Vagina (tissue), 2 donors: ENCODE results near the gene TRIM31. TPM values are rescaled to one million over a fixed set of nuclear protein-coding genes. Genes with fewer than 3 reads are reported as not detected.

Experiments used
- DNase-seq, 2 donors: peaks; one replicate each; pipeline ENCODE4 v3.0.0-alpha.2; 2017; ENCODE audit errors: extremely low spot score in 2 of 2
- H3K27ac ChIP-seq: fragments of 200-600 bp; sonication (generic); one replicate; pipeline ENCODE4 v1.5.1; 2019
- H3K27me3 ChIP-seq: fragments of 200-600 bp; sonication (generic); one replicate; pipeline ENCODE4 v1.5.1; 2019
- H3K36me3 ChIP-seq, 2 donors: fragments of 200-600 bp; sonication (generic); one replicate each; pipeline ENCODE4 v1.5.1; 2017 to 2019
- H3K4me1 ChIP-seq: fragments of 200-600 bp; sonication (generic); one replicate; pipeline ENCODE4 v1.5.1; 2019
- H3K4me3 ChIP-seq, 2 donors: fragments of 200-600 bp; sonication (generic); 1 replicate in 1 of 2; 2 replicates in 1 of 2; pipeline ENCODE4 v1.5.1; 2016 to 2019
- H3K9me3 ChIP-seq: fragments of 200-600 bp; sonication (generic); one replicate; pipeline ENCODE4 v1.5.1; 2019
- POLR2A ChIP-seq, 2 donors: fragments of 450-650 bp; IDR thresholded peaks; one replicate each; pipeline ENCODE4 v1.6.1; 2017; ENCODE audit warnings: antibody characterized with exemption in 2 of 2, mild to moderate bottlenecking in 2 of 2, moderate library complexity in 2 of 2
- POLR2AphosphoS5 ChIP-seq, 2 donors: sonication (generic); formaldehyde crosslinking; IDR thresholded peaks; one replicate each; pipeline ENCODE4 v1.9.0; 2017; ENCODE audit warnings: antibody characterized with exemption in 2 of 2, mild to moderate bottlenecking in 2 of 2, low read depth in 1 of 2; ENCODE audit not compliant: insufficient read depth in 1 of 2
- intact Hi-C: fragments of 100-400 bp; cut with DNase I; formaldehyde crosslinking; loops from one replicate; pipeline ENCODE4 v1.15.1; 2023
- total RNA-seq: library from RNA; depleted of rRNA; stranded (reverse); fragments of >200 nt; gene quantifications from one replicate; pipeline ENCODE4 v1.2.3, GENCODE V29; 2016
- TF ChIP-seq, protein P1 (sequence below), 3 experiments: fragments of 450-650 bp in 2 of 3; fragments of 200-600 bp in 1 of 3; sonication (generic) in 1 of 3; IDR thresholded peaks; one replicate each; pipeline ENCODE4 v1.5.1; 2017 to 2019; ENCODE audit warnings: antibody characterized with exemption in 3 of 3, mild to moderate bottlenecking in 2 of 3, moderate library complexity in 2 of 3

Gene TRIM31
- total RNA-seq, 1 donor from 2014 or later: not detected

DNA sequence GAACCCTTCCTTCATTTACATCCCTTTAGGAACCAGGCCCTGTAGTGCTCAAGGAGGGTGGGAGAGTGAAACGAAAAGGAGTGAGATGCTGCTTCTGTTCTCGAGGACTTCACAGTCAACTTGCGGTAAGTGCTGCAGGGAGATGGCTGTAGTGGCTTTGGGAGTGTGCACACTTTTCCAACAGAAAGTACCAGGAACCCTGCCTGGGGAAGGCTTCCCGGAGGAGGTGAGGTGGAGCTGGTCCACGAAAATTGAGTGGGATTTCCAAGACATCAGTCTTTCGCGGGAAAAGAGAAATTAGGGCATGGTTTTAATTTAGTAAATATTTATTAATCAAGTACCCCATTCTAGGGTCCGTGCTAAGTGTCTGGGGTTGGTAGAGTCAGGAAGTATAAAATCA, 12.7 kb downstream of the TRIM31 start:
- intact Hi-C loops: no loop called here
- H3K4me1 ChIP-seq: peaks cover 27% of the 10 kb centered on the region
- H3K4me3 ChIP-seq: peak overlapping the region in 1 of 2 donors; percentile 41

DNA sequence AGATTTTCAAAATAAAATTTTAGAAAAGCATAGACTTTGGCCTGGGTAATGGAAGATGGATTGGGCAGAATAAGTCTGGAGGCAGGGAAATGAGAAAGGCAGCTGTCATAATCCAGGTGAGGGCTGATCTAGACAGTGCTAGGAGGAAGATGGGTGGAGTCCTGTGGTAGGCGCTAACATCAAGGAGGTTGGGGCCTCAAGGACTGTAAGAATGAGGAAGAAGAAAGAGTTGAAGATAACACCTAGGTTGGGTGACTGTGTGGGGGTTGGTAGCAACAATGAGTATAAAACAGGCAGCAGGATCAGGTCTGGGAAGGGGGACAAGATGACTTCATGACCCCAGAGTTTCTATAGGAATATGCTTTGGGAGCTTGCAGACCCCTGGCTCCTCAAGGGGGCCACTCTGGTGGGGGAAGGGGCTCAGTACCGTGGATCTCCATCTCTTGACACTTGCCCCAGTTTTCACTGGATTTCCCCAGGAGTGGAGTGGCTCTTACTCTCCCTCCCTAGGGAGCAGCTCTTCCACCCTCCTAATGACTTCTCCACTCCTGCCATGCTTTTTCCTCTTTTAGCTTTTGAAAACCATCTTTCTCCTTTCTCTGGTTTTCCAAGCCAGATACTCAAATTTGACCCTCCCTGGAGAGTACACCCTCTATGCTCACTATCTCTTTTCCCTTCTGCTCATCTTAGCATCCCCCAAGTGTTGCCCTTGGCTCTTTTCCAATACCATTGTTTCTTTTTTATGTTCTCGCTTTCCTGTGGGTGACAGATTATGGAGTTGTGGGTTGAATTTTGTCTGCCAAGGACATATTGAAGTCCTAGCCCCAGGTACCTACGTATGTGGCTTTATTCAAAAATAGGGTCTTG, 14.8 kb downstream of the TRIM31 start:
- Histone ChIP-seq H3K27ac (no peak overlapping the region), H3K36me3 (no peaks in the 10 kb centered on the region), H3K27me3 (no peaks in the 10 kb centered on the region), H3K4me3 (no peak overlapping the region), H3K4me1 (peaks cover 27% of the 10 kb centered on the region), H3K9me3 (no peaks in the 10 kb centered on the region)
- no peak for DNase-seq
- intact Hi-C loops: no loop called here
- TF ChIP-seq POLR2A (IDR thresholded peaks at IDR 0.05): no peak
- no peak for TF ChIP-seq POLR2AphosphoS5 (IDR thresholded peaks at IDR 0.05; ENCODE audit: insufficient read depth in 1 of 2, low read depth in 1 of 2)
- TF ChIP-seq, protein P1, sequence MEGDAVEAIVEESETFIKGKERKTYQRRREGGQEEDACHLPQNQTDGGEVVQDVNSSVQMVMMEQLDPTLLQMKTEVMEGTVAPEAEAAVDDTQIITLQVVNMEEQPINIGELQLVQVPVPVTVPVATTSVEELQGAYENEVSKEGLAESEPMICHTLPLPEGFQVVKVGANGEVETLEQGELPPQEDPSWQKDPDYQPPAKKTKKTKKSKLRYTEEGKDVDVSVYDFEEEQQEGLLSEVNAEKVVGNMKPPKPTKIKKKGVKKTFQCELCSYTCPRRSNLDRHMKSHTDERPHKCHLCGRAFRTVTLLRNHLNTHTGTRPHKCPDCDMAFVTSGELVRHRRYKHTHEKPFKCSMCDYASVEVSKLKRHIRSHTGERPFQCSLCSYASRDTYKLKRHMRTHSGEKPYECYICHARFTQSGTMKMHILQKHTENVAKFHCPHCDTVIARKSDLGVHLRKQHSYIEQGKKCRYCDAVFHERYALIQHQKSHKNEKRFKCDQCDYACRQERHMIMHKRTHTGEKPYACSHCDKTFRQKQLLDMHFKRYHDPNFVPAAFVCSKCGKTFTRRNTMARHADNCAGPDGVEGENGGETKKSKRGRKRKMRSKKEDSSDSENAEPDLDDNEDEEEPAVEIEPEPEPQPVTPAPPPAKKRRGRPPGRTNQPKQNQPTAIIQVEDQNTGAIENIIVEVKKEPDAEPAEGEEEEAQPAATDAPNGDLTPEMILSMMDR (IDR thresholded peaks at IDR 0.05): no peak

More for the DNA sequence above, 12.7 kb downstream of the TRIM31 start:
- Histone ChIP-seq H3K36me3 (no peaks in the 10 kb centered on the region), H3K27me3 (no peaks in the 10 kb centered on the region), H3K27ac (no peak overlapping the region), H3K9me3 (no peaks in the 10 kb centered on the region)
- DNase-seq: no peak
- TF ChIP-seq, protein P1 (IDR thresholded peaks at IDR 0.05): no peak
- TF ChIP-seq POLR2AphosphoS5 (IDR thresholded peaks at IDR 0.05; ENCODE audit: insufficient read depth in 1 of 2, low read depth in 1 of 2) (no peak), POLR2A (IDR thresholded peaks at IDR 0.05) (no peak)

DNA sequence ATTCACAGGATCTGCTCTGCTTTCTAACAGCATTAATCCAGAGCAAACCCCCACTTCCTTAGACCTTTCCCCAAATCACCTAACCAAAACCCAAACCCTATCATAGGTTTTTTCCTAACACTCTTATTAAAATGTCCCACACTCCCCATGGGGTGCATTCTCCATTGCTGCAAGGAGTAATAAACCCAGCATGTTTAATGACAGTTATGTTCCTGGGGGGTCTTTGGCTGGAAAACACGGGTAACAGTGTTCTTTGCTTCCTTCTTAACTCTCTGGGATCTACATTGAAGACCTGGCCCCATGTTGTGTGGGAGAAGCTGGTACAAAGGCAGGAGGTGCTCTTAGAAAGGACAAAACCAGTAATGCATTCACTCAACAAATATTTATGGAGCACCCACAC, 16.1 kb downstream of the TRIM31 start:
- Histone ChIP-seq H3K4me1 (peaks cover 25% of the 10 kb centered on the region), H3K27me3 (no peaks in the 10 kb centered on the region), H3K9me3 (no peaks in the 10 kb centered on the region), H3K36me3 (no peaks in the 10 kb centered on the region), H3K4me3 (no peak overlapping the region), H3K27ac (no peak overlapping the region)
- TF ChIP-seq POLR2AphosphoS5 (IDR thresholded peaks at IDR 0.05; ENCODE audit: insufficient read depth in 1 of 2, low read depth in 1 of 2) (no peak), POLR2A (IDR thresholded peaks at IDR 0.05) (no peak)
- TF ChIP-seq, protein P1 (IDR thresholded peaks at IDR 0.05): no peak
- intact Hi-C loops: no loop called here
- DNase-seq: no peak

DNA sequence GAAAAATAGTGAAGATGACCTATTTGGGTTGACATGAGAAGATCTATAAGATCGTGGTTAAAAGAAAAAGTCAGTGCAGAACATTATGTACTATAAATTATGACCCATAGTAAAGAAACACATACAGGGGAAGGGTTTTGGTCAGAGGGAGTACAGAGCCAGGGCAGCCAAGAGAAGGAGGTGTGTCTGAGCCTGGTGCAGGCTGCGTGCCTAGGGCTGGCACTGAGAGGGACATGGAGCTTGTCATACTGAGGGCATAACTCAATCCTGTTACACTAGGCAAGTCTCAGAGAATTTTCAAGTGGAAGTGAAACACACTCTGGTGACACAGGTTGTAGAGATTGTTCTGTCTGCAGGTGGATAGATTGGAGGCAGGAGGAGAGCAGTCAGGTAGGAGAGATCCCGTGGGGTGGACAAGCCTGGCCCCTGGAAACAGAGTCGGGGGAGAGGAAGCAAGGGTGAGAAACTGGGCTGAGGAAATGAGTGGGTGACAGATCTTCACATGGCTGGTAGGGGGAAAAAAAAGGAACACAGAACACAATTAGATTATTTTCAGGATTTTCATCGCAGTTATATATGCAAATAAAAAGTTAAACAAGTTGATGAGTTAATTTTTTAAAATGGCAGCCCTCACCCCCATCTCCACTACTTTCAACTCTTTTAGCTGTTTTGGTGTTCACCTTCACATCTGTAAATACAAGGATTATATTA, 18.8 kb downstream of the TRIM31 start:
- Histone ChIP-seq H3K4me1 (peaks cover 13% of the 10 kb centered on the region), H3K27me3 (no peaks in the 10 kb centered on the region), H3K27ac (no peak overlapping the region), H3K9me3 (no peaks in the 10 kb centered on the region), H3K4me3 (no peak overlapping the region), H3K36me3 (no peaks in the 10 kb centered on the region)
- TF ChIP-seq, protein P1 (IDR thresholded peaks at IDR 0.05): no peak
- TF ChIP-seq POLR2AphosphoS5 (IDR thresholded peaks at IDR 0.05; ENCODE audit: insufficient read depth in 1 of 2, low read depth in 1 of 2) (no peak), POLR2A (IDR thresholded peaks at IDR 0.05) (no peak)
- intact Hi-C loops: no loop called here
- DNase-seq: no peak
